HG03045 (cell line): ENCODE measurements around the gene DYNC2H1.
"Not testable (repeated sequence)": the region's sequence is repeated elsewhere in the genome, so short reads cannot be mapped to it uniquely, and the experiment has no call there.

Experiments
- ATAC-seq: cut with Tn5 transposase; IDR thresholded peaks from one replicate; pipeline ENCODE4 v1.9.1; 2021; ENCODE audit warnings: mild to moderate bottlenecking, moderate library complexity; ENCODE audit not compliant: unreplicated experiment

DYNC2H1 gene

GRCh38 chr11:103367650-103368049 lies 258.4 kb downstream of the DYNC2H1 start:
- no peak for ATAC-seq

GRCh38 chr11:103368145-103368544 lies 258.9 kb downstream of the DYNC2H1 start:
- no peak for ATAC-seq

DNA sequence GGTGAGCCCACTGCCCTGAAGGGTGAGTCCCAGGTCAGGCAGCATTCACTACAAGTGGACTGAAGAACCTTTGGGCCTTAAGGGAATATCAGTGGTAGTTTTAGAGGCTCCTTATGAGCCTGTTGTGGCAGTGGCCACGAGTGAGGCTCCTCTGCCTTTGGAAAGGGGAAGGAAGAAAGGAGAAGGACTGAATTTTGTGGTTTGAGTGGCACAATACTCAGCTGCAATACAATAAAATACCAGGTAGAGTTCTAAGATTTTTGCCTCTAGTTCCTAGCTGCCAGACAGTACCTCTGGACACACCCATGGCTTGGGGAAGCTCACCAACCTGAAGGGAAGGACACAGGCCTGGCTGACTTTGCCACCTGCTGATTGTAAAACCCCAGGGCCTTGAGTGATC lies 260.9 kb downstream of the DYNC2H1 start:
- no peak for ATAC-seq

GRCh38 chr11:103372906-103373305 lies 263.7 kb downstream of the DYNC2H1 start:
- ATAC-seq, result no peak

DNA sequence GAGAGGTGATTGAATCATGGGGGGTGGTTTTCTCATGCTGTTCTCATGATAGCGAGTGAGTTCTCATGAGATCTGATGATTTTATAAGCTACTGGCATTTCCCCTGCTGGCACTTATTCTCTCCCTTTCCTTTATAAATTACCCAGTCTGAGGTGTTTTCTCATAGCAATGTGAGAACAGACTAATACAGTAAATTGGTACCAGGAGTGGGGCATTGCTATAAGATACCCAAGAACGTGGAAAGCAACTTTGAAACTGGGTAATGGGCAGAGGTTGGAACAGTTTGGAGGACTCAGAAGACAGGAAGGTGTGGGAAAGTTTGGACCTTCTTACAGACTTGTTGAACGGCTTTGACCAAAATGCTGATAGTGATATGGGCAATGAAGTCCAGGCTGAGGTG lies 265.0 kb downstream of the DYNC2H1 start:
- ATAC-seq, result not testable (repeated sequence)

DNA sequence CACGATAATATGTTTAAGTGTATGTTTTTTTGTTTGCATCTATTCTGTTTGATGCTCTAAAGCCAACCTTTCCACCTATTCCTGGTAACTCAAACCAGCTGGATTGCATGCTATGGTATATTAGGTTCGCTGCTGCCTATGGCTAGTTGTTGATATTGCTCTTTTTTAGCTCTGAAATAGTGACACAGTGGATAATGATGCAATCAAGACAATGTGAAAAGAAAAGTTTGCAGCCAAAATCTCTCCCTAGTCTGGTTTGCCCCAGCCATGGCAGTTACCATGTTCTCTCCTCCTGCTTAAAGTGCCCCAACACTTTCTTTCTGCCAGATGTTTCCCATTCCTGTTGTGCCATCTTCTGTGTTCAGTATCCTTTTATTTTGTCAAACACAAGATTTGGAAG lies 269.7 kb downstream of the DYNC2H1 start:
- ATAC-seq, result no peak

DNA sequence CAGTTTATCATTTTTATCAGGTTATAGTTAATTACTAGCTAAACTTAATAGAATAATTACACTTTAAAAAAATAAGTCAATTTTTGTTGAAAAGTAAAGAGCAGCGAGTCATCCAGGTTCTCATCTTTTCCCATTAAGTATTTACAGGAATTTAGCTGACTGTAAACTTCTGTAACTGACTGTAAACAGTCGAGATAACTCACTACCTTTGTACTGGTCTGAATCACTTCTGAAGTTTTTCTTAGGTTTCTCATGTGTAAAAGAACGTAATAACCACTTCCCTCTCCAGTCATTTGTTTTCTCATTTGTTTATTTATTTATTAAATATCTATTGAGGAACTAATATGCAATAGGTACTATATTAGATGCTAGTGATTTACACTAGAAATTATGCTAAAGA lies 270.8 kb downstream of the DYNC2H1 start:
- ATAC-seq, result no peak

DNA sequence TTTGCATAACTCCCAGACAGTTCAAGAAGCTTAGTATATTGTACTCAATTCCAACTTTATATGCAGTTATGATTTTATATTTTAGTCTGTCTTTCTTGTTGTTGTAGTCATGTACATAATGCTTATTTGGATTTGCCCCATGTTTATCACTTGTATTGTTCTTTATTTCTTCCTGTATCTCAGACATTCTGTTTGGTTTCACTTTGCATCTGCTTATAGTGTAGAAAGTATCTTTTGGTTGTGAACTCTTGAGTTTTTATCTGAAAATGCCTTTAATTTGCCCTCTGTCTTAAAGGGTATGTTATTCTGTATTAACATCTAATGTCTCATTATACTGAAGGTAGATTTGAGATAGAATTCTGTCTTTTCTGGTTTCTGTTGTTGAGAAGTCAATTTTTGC lies 275.4 kb downstream of the DYNC2H1 start:
- ATAC-seq, result no peak

DNA sequence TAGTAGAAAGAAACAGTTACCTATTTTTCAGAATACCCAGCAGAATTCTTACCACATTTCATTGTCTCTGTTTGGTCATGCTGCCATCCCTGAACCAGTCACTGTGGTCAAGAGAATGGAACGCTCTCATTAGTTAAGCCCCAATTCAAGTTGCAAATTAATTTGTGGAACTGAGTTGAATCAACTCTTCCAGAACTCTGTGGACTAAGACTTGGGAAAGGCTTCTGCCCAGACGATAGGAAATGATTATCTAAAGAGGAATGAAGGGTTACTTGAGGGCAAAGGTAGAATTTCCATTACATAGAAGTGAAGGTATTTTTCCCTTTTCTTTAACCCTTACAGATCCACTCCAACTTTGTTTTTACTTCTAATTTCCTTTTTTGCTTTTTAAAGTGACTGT lies 286.4 kb downstream of the DYNC2H1 start:
- no peak for ATAC-seq

- ATAC-seq, result no peak
These were observed 287.0 kb downstream of the DYNC2H1 start for GRCh38 chr11:103396237-103396636.

DNA sequence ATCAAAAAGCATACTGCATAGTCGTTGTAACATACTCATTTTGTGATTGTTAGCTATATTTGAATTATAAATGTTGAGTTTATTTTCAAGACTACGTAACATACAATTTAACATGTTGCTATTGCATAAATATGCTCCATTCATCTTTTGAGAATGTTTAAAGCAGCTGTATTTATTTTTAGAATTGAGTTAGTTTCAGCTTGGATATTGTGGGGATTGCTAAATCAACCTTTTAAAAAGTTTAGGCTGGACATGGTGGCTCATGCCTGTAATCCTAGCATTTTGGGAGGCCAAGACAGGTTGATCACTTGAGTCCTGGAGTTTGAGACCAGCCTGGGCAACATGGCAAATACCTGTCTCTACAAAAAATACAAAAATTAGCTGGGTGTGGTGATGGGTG lies 288.1 kb downstream of the DYNC2H1 start:
- ATAC-seq, result no peak

GRCh38 chr11:103398829-103399228 lies 289.6 kb downstream of the DYNC2H1 start:
- ATAC-seq, result no peak

GRCh38 chr11:103406357-103406756 lies 297.1 kb downstream of the DYNC2H1 start:
- ATAC-seq, result no peak

GRCh38 chr11:103407641-103408040 lies 298.4 kb downstream of the DYNC2H1 start:
- no peak for ATAC-seq

DNA sequence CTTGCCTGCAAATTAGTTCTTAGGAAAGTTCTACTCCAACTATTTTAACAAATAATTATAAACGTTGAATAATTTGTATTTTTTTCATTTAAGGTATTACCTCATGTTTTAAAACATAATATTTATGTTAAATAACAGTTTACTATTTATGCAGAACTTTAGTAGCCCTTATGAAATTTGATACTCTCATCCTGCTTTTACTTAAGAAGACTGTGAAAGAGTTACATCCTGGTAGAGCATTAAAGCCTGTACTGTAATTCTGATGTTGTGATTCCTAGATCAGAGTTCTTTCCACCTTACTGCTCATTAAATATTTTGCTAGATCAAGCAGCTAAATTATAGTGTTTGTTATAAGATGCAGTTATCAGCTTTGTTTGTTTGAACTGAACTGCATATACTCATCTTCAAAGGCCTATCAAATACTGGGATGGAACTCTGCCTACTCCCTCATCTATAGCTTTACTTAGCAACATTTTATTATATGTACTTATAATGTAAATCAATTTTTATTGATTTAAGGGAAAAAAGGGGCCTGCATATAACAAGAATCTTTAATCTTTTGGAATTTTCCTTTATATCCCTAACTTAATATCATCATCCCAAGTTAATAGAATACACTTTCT lies 304.2 kb downstream of the DYNC2H1 start:
- no peak for ATAC-seq

GRCh38 chr11:103418014-103418413 lies 308.8 kb downstream of the DYNC2H1 start:
- no peak for ATAC-seq

DNA sequence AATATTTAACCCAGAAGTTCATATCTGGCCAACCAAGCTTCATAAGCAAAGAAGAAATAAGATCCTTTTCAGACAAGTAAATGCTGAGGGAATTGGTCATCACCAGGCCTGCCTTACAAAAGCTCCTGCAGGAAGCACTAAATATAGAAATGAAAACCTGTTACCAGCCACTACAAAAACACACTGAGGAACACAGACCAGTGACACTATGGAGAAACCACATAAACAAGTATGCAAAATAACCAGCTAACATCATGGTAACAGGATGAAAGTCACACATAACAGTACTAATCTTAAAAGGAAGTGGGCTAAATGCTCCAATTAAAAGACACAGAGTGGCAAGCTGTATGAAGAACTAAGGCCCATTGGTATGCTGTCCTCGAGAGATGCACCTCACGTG lies 311.4 kb downstream of the DYNC2H1 start:
- ATAC-seq, result no peak

- ATAC-seq, result no peak
These were observed 324.3 kb downstream of the DYNC2H1 start for GRCh38 chr11:103433386-103434072.

DNA sequence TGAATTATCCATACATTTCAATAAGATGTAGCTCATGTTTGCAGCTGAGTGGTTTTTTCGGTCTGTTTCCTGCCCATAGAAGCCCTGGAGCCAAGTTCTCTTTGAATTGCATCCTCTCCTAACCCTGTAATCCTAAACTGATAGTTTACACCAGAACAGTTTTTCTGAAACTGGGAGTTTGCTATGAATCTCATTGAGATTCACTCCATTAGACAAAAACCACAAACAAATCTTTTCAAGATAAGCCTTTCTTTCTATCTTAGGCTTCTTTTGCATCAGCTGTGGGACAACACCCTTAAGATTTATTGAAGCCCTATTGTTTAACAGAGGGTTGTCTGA lies 324.8 kb downstream of the DYNC2H1 start:
- no peak for ATAC-seq

GRCh38 chr11:103436131-103436770 lies 327.0 kb downstream of the DYNC2H1 start:
- no peak for ATAC-seq

DNA sequence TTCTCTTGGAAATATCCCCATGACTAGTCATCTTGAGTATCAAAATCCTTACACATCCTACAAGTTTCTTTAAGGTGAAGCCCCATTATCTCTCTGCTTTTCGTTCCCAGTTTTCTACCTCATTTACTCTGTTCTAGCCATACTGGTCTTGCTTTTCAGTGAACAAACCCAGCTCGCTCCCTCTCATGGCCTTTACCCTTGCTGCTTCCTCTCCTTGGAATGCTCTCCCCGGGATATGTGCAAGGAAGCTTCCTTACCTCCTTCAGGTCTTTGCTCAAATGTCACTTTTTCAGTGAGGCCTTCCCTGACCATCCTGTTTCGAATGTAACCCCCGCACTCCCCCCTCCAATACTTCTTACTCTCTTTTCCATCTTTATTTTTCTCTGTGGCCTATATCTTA lies 331.8 kb downstream of the DYNC2H1 start:
- ATAC-seq, result no peak

- no peak for ATAC-seq
These were observed 339.7 kb downstream of the DYNC2H1 start for GRCh38 chr11:103448966-103449365.
